ENCODE results near the gene STRAP.
"Not testable (repeated sequence)": the region's sequence is repeated elsewhere in the genome, so short reads cannot be mapped to it uniquely, and the experiment has no call there.

Gene STRAP

DNA sequence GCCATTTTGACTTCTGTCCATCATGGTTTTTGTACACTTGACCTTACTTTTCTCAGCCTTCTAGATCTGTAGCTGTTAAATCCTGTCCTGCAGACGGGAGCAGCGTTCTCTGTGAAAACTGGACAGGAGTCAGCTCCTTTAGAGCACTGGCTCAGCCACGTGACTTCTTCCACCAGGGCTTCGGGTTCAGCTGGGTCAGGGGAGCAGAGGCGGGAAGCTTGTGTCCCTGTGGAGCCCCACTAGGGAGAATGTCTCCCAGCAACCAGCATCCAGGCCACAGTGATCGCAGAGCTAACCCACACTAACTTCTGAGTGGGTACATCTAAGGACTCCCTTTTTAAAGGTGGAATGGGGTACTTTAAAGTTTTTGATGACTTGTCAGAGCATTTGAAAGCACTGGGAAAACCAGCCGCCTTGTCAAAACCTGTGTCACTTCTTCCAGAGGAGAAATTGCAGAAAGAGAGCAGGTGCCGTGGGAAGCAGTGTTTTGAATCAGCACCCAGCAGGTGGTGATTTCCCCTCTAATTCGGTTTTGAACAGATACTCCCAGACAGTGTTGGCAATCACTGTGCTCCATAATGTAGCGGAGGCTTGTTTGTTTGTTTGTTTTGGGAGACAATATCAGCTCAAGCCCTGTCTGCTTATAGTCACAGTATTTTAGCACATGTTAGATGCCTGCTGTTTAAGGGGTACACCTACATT lies 46.8 kb downstream of the STRAP start:
- DNase-seq, result no peak

DNA sequence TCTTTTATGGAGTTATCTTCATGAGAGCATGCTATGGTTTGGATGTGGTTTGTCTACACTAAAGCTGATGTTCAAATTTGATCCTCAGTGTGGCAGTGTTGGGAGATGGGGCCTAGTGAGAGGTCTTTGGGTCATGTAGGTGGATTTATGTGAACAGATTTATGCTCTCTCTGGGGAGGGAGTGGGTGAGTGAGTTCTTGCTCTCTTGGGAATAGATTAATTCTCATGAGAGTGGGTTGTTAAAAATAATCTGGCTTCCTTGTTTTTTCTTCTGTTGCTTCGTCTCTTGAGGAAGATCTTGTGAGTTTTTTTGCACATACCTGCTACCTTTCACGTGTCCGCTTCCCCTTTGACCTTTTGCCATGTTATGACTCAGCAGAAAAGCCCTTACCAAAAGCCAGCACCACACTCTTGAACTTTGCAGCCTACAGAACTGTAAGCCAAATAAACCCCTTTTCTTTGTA lies 49.4 kb downstream of the STRAP start:
- no peak for DNase-seq

GRCh38 chr12:15932327-15932726 lies 50.1 kb downstream of the STRAP start:
- no peak for DNase-seq

DNA sequence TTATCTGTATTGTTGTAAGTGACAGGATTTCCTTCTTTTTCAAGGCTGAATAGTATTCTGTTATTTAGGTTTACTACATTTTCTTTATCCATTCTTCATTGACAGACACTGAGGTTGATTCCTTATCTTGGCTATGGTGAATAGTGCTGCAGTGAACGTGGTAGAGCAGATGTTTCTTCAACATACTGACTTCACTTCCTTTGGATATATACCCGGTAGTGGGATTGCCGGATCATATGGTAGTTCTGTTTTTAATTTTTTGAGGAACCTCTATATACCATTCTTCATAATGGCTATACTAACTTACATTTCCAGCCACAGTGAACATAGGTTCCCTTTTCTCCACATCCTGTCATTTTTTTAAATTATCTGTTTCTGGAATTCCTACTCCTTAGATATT lies 50.8 kb downstream of the STRAP start:
- DNase-seq, result no peak

DNA sequence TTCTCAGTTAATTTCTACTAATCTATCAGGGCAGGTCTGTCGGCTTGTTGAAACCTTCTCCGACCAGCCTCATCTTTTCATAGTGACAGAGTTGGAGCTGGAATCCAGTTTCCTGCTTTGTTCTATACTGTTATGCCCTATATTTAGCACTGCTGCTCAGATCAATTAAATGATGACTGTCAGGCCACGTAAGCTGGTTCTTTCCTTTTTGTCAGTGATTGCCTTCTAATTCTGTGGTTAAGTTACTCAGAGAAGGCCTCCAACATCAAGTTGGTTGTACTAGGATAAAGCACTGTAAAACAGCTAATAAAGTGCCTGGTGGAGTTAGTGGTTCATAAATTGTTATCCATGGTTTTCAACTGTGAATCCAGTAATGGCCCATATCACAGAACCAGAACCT lies 51.6 kb downstream of the STRAP start:
- no peak for DNase-seq

DNA sequence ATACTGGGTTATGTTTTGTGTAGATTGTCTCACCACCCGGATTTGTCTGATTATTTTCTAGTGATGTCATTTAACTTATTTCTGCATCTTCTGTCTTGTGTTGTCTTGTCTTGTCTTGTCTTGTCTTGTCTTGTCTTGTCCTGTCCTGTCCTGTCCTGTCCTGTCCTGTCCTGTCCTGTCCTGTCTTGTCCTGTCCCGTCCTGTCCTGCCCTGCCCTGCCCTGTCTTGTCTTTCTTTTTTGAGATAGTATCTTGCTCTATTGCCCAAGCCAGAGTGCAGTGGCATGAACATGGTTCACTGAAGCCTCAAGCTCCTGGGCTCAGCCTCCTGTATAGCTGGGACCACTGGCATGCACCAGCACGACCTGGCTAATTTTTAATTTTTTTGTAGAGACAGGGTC lies 54.6 kb downstream of the STRAP start:
- no peak for DNase-seq

DNA sequence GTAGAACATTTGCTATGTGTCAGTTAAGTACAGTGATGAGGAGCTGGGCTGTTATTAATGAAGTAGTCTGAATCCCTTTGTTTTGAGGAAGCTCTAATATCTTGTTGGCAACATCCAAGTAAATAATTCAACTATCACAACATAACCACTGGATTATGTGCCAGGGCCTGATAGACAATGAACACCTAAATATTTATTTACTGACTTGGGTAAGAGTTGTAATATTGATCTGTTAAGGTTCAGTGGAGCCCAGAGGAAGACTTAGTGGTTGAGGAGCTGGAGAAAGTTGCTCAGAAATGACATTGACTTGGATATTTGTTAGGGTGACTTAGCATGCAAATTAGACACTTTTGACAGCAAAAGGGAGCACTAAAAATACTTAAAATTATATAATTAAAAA lies 55.7 kb downstream of the STRAP start:
- DNase-seq, result no peak

DNA sequence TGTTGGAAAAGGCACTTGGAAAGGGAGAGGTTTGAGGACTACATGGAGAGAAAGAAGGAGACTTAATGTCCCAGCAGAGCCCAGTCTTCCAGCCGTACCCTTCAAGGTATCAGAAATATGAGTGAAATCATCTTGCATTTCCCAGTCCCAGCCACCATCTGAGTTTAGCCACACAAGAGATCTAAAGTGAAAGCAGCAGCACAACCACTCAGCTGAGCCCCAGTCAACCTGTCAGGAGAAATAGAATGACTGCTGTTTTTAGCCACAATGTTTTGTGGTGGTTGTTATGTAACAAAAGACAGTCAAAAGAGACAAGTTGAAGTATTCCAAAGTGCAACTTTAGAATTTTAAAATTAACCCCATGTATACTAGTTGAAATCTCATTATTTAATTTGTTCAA lies 56.9 kb downstream of the STRAP start:
- no peak for DNase-seq

DNA sequence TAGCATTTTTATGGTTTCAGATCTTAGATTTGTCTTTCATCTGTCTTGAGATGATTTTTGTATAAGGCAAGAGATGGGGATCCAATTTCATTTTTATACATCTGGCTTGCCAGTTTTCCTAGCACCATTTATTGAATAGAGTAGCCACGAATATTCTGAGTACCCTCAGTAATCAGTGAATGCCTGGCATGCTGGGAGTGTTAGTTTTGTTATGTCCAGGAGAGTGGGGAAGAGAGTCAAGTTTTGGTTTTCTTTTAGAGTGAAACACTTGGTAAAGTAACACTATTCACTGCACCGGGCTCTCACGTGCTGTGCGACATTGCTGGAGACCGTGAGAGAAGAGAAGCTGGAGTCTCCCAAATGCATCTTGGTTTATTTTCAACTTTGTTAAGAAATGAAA lies 60.3 kb downstream of the STRAP start:
- DNase-seq, result no peak

GRCh38 chr12:15943519-15943918 lies 61.3 kb downstream of the STRAP start:
- not testable (repeated sequence) for DNase-seq

DNA sequence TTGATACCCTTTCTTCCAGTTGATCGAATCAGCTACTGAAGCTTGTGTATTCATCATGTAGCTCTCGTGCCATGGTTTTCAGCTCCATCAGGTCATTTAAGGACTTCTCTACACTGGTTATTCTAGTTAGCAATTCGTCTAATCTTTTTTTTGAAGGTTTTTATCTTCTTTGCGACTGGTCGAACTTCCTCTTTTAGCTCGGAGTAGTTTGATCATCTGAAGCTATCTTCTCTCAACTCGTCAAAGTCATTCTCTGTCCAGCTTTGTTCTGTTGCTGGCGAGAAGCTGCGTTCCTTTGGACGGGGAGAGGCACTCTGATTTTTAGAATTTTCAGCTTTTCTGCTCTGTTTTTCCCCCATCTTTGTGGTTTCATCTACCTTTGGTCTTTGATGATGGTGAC lies 66.3 kb downstream of the STRAP start:
- not testable (repeated sequence) for DNase-seq

Measured in activated naive CD4-positive, alpha-beta T cell treated with Interleukin-2 at 50 U/mL for 16 hours (primary cell).